NK-92 treated with Interleukin-12 subunit alpha and Interleukin-12 subunit beta, amount 100 ng/mL, for 24 hours (cell line): ENCODE results near the gene DGKQ.
"Not testable (repeated sequence)": the region's sequence is repeated elsewhere in the genome, so short reads cannot be mapped to it uniquely, and the experiment has no call there.

Experiments
- DNase-seq: peaks from one replicate; lab custom pipeline; 2025; lab: John Stamatoyannopoulos, UW

The DGKQ gene

DNA sequence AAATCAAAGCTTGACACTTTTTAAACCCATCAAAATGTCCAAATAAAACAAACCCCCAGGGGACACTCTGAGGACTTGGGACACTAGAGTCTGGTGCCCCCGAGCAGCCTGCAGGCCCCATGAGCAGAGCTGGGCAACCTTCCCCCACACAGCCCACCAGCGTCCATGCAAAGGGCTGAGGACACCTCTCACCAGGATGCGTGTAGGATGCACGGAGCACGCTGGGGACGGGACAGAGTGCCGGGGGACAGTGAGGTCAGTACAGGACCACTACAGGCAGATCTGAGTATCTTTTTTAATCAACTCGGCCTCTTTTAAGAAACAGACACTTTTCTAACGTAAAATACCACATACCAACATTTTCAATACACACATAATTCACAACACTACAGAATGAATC, 48.2 kb downstream of the DGKQ start:
- DNase-seq: no peak

DNA sequence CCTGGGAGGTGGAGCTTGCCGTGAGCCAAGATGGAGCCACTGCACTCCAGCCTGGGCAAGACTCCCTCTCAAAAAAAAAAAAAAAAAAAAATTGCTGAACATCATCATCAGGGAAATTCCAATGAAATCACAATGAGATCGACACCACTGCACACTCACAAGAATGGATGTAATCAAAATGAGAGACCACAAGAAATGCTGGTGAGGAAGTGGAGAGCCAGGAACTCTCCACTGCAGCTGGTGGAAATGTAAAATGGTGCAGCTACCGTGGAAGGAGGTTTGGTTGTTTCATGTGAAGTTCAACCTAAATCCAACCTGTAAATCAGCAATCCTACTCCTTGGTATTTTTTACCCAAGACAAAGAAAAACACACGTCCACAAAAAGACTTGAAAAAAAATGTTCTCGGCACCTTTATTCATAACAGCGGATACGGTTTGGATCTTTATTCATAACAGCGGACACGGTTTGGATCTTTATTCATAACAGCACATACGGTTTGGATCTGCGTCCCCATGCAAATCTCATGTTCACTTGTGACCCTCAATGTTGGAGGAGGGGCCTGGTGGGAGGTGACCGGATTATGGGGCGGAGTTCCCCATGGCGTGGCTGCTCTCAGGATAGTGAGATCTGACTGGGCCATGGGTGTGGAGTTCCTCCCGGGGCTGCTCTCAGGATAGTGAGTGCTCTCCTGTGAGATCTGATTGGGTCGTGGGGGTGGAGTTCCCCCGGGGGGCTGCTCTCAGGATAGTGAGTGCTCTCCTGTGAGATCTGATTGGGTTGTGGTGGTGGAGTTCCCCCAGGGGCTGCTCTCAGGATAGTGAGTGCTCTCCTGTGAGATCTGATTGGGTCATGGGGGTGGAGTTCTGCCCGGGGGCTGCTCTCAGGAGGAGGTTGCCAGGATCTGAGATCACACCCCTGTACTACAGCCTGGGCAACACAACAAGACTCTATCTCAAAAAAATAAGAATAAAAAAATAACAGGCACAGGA, 49.0 kb downstream of the DGKQ start:
- DNase-seq: no peak

DNA sequence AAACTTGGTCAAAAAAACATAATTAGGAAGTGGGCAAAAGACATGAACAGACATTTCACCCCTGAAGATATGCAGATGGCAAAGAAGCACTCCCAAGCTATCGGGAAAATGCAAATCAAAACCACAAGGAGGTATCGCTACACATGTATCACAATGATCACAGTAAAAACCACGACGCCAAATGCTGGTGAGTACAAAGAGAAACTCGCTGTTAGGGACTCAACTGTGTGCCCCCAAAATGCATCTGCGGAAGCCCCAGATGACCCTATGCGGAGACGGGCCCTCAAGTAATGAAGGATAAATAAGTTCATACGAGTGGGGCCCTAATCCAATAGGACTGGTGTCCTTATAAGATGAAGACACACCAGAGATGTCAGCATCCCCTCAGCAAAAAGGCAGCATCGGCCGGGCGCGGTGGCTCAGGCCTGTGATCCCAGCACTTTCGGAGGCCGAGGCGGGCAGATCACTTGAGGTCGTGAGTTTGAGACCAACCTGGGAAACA, 51.5 kb downstream of the DGKQ start:
- DNase-seq: no peak

DNA sequence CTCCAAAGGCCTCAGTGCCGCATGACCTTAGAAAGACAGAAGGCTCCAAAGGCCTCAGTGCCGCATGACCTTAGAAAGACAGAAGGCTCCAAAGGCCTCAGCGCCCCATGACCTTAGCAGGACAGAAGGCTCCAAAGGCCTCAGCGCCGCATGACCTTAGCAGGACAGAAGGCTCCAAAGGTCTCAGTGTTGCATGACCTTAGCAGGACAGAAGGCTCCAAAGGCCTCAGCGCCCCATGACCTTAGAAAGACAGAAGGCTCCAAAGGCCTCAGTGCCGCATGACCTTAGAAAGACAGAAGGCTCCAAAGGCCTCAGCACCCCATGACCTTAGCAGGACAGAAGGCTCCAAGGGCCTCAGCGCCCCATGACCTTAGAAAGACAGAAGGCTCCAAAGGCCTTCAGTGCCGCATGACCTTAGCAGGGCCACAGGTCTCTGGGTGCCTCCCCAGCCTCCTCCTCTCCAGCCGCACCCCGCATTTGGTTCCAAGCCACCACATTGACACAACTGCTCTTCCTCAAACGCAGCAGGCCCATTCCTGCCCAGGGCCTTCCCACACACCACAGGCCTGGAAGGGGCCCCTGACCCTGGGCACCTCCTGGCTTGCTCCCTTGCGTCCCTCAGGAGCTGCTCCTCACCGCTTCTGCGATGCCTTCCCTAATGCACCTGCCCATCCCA, 54.2 kb downstream of the DGKQ start:
- not testable (repeated sequence) for DNase-seq

DNA sequence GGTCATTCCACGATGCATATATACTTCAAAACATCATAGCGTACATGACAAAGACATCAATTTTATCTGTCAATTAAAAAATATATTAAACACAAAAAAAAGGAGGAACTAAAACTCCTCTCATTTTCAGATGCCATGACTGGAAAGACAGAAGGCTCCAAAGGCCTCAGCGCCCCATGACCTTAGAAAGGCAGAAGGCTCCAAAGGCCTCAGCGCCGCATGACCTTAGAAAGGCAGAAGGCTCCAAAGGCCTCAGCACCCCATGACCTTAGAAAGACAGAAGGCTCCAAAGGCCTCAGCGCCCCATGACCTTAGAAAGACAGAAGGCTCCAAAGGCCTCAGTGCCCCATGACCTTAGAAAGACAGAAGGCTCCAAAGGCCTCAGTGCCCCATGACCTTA, 54.8 kb downstream of the DGKQ start:
- not testable (repeated sequence) for DNase-seq

DNA sequence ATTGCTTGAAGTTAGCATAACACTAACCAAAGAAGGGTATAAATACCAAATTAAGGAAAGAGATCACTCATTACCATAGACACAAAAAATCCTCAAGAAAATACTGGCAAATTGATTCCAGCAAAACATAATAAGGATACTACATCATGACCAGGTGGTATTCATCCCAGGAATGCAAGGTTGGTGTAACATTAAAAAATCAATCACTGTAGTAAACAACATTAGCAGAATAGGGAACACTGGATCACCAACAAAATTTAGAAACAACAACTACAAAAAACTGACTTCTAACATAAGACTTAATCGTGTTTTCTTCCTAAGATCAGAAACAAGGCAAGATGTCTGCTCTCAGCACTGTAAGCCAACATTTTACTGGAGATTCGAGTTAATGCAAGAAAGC, 55.4 kb downstream of the DGKQ start:
- no peak for DNase-seq

DNA sequence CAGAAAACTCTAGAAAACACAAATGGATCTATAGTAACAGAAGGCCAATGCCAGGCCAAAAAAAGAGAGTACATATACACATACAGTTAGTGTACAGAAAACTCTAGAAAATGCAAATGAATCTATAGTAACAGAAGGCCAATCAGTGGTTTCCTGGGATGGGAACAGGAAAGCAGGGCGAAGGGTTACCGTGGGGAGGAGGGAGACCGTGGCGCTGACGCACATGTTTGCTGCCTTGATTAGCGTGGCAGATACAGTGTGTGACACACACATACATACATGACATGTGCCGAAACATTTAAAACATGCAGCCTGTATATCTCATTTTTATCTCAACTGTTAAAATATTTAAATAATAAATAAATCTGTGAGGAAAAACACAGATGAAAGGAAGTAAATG, 55.9 kb downstream of the DGKQ start:
- DNase-seq: no peak

DNA sequence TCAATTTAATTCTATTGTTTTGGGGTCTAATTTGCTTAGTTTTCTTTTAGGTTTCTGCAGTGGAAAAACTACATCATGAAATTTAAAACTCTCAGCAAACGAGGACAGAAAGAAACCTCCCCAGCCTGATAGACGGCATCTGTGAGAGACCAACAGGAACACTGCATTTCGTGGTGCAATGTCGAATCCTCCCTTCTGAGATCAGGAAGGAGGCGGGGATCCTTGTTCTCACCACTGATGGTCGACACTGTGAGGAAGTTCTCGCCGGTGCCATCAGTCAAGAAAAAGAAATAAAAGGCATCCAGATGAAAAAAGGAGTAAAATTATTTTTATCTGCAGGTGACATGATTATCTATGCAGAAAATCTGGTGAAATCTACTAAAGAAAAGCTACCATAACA, 57.8 kb downstream of the DGKQ start:
- no peak for DNase-seq

DNA sequence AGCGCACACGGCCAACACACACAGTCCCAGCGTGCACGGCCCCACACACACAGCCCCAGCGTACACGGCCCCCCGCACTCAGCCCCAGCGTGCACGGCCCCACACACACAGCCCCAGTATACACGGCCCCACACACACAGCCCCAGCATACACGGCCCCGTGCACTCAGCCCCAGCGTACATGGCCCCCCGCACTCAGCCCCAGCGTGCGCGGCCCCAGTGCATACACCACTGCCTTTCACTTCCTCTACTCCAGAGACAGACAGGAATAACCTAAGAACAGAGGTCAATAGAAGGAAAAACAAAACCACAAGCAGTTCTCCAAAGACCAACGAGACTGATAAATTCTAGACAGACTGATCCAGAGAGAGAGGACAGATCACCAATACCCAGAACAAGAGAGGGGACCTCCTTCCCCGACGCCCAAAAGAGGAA, 58.3 kb downstream of the DGKQ start:
- DNase-seq: no peak

DNA sequence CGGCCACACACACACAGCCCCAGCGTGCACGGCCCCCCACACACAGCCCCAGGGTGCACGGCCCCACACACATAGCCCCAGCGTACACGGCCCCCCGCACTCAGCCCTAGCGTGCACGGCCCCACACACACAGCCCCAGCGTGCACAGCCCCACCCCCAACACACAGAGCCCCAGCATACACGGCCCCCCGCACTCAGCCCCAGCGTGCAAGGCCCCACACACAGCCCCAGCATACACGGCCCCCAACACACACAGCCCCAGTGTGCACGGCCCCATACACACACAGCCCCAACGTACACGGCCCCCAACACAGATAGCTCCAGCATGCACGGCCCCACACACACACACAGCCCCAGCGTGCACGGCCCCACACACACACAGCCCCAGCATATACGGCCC, 58.8 kb downstream of the DGKQ start:
- DNase-seq: no peak

DNA sequence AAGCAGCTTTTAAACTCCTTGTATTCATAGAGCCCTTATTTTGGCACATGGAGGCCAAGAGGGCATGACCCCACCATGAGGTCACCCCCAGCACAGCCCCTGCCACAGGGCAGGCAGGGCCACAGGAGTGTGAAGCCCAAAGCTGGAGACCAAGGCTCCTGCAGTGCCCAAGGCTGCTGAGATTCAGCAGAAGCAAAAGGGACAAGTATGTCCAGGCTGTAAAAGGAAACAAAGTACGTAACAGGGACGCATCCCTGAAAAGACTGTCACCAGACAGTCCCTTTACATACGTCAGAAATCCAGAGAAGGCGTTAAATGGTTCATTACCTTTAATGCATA, 60.1 kb downstream of the DGKQ start:
- no peak for DNase-seq

DNA sequence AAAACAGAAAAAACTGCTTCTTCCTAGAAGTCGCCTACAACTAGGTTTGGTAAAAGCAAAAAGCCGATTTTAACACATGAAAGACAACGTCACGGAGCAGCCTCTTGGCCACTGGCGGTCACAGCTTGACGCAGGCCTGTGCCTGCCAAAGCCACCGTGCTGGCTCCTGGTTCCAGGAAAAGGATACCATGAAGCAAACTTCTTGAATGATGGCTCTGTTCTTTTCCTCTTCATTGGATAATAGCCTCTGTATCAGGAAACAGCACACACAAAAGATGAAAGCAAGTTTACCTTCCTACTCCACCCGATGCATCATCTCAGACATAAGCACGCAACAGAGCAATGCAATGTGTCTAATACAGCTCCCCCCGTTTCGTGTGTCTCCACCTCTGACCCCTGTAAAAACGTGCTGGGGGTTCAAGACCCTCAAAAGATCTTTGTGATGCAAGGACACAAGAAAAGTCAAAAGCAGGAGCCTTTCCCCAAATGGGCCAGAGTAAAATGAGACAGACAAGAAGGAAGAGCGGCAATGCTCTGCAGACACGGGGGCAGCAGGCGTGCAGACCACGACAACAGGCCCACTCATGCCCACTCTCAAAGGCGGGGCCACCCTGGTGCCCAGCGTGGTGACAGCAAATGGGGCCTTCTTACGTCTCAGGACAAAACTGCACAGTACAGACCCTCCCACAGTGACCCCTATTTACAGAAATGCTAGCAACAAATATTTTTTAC, 60.7 kb downstream of the DGKQ start:
- DNase-seq: no peak

DNA sequence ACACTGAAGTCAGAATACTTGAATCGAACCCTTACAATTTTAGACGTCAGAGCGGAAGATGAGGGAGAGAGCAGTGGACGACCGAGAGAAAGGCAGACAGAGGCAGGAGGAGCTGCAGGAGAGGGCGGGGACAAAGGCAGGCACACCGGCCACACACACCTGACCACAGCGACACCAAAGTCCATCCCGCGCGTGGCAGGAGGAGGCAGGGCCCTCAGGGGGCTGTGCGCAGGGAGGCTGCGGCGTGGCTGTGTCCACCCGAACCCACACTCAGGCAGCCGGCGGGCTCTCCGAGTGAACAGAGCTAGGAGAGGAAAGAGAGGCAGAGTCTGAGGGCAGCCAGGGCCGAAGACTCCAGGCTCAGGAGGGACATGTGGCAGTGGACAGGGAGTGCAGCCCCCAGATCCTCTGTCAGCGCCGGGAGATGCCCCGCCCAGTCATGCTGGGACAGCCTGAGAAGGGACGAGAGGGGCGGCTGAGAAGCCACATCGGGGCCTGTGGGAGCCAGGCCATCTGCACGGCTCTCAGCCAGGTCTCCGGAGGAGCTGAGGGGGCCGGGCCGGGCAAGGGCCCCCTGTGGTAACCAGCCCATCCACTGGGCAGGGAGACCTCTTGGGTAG, 61.4 kb downstream of the DGKQ start:
- no peak for DNase-seq

DNA sequence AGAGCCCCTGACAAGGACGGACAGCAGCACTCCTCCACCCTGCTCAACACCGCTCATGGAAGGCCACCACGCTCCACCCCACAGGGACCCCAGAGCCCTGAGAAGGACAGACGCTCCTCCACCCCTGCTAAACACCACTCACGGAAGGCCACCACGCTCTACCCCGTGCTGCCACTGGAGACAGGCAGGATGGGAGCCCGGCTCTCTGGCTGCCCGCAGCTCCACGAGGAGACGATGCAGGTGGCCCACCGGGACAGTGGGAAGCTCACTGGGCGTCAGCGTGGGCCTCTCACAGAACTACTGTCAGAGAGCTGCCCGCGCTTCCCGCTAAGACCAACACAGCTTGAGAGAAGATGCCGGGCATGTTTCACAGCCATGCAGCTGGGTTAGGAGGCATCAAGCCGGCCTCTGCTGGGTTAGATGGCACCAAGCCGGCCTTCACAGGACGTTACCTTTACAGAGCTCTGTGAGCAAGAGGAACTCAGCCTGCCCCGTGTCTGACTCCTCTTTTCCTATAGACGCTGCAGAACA, 62.1 kb downstream of the DGKQ start:
- DNase-seq: no peak

DNA sequence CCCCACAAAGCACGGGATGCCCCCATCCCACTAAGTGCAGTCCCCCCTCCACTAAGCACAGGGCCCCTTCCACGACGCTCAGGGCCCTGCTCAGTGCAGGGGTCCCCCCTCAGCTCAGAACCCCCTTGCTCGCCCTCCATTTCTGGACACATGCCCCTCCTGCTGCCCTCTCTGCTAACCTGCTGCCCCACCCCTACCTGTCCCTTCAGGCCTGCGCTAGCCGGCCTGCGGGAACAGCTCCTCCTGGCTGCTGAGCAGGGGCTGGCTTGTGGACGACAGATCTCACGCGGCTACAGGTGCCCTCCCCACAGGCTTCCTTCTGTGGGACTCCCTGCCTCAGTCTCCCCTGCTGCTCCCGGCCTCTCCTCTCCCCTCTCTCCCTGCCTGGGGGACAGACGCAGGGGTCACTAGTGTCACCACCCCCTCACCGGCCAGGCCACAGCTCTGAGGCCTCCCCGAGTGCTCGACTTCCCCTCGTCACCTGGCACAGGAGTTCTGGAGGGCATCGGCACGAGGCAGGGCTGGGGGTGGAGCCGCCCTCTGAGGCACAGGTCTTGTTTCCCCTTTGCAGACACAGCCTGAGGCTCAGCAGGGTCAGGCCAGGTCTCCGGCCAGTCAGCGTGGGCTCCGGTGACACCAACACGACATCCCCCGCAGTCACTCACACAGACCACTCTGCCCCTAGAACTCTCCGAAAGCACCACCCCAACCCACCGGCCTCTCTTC, 62.8 kb downstream of the DGKQ start:
- no peak for DNase-seq

DNA sequence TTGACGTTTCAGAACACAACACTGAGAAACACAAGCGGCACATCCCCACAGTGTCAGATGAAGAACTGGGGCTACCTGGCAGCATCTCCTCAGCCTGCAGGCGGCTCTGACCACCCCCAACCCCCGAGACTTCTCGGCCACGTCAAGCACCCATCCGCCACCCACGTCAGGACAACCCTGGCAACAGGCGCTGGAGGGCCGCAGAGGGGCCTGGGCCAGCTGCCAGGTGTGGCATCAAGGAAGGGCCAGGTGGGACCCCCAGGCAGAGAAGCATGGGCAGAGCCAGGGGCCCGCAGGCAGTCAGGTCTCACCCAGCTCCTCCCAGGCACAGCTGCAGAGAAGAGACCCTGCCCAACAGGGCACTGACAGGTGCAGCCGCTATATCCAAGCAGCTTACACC, 63.5 kb downstream of the DGKQ start:
- no peak for DNase-seq

DNA sequence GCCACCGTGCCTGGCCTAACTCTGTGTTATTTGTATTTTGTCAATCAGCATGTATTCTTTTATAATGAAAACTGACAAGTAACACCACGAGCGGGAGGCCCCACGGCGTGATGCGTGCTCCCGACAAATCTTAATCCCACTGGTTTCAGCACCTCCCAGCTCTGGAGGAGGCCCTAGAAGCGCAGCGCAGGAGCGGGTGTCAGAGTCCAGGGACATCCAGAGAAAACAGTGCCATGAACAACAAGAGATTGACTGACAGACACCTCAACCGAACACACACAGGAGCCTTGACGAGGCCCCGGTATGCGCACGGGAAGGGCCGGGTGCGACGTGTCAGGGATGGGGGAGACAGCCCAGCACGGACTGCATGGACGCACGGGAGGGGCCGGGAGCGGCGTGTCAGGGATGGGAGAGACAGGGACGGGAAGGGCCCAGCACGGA, 64.2 kb downstream of the DGKQ start:
- no peak for DNase-seq
